Measurements from ENCODE around the gene CALD1. TPM values are rescaled to one million over a fixed set of nuclear protein-coding genes. Genes with fewer than 3 reads are reported as not detected.

Gene CALD1
- total and polyA plus RNA-seq, 11 donors = 89.6 to 186 (median 125) TPM

- TF ChIP-seq CTCF (IDR thresholded peaks at IDR 0.05) (no peak), POLR2A (IDR thresholded peaks at IDR 0.05) (no peak)
- Histone ChIP-seq H3K36me3 (peaks cover 0 to 95% (median 23%) of the 10 kb centered on the region in 9 donors), H3K4me3 (no peak overlapping the region), H3K9me3 (no peaks in the 10 kb centered on the region), H3K4me1 (peaks cover 0 to 50% (median 27%) of the 10 kb centered on the region in 12 donors), H3K27ac (peak overlapping the region in 5 of 12 donors; percentile 3 to 61 (median 11)), H3K27me3 (no peaks in the 10 kb centered on the region)
- DNase-seq = no peak
- ATAC-seq = no peak
- intact Hi-C loops (cut with DNase I) = loop anchor here in 5 of 10 donors (5.0 to 10.0 kb wide), 5 partner anchors 47 to 232 kb away; partner anchors contain the start of gene CALD1 (in 2 of the 5)
- WGBS, 4 donors = 66 to 84% (median 74%) methylated on average over 4 of the region's 4 CpGs
These were observed 159.7 kb downstream of the CALD1 start for GRCh38 chr7:134939136-134939535.

- ATAC-seq = no peak
- Histone ChIP-seq H3K36me3 (peaks cover 0 to 95% (median 24%) of the 10 kb centered on the region in 9 donors), H3K4me1 (peaks cover 0 to 44% (median 22%) of the 10 kb centered on the region in 12 donors), H3K4me3 (no peak overlapping the region), H3K9me3 (no peaks in the 10 kb centered on the region), H3K27me3 (no peaks in the 10 kb centered on the region), H3K27ac (peak overlapping the region in 6 of 12 donors; percentile 5 to 61 (median 22))
- intact Hi-C loops (cut with DNase I) = loop anchor here in 5 of 10 donors (5.0 to 10.0 kb wide), 3 partner anchors 158 to 248 kb away; partner anchors contain the start of gene CALD1 (in 3 of the 5)
- TF ChIP-seq POLR2A (IDR thresholded peaks at IDR 0.05) = no peak
- TF ChIP-seq CTCF (IDR thresholded peaks at IDR 0.05) = no peak
- no peak for DNase-seq
These were observed 161.3 kb downstream of the CALD1 start for GRCh38 chr7:134940729-134941128.

GRCh38 chr7:134941185-134941900 lies 161.9 kb downstream of the CALD1 start:
- ATAC-seq = peak in 2 of 4 donors; percentile 52 to 59
- DNase-seq = no peak
- TF ChIP-seq POLR2A (IDR thresholded peaks at IDR 0.05) (no peak), CTCF (IDR thresholded peaks at IDR 0.05) (no peak)
- H3K4me1 ChIP-seq = peaks cover 0 to 43% (median 16%) of the 10 kb centered on the region in 12 donors
- no peaks in the 10 kb centered on the region for H3K27me3 ChIP-seq
- H3K27ac ChIP-seq = peak overlapping the region in 9 of 12 donors; percentile 0 to 61 (median 20)
- 37 to 48% (median 45%) methylated on average over 3 of the region's 3 CpGs for WGBS, 4 donors
- H3K4me3 ChIP-seq = no peak overlapping the region
- peaks cover 0 to 95% (median 25%) of the 10 kb centered on the region in 9 donors for H3K36me3 ChIP-seq
- no peaks in the 10 kb centered on the region for H3K9me3 ChIP-seq
- intact Hi-C loops (cut with DNase I) = loop anchor here in 5 of 10 donors (5.0 to 10.0 kb wide), 3 partner anchors 159 to 249 kb away; partner anchors contain the start of gene CALD1 (in 3 of the 5)

GRCh38 chr7:134941952-134942351 lies 162.5 kb downstream of the CALD1 start:
- intact Hi-C loops (cut with DNase I) = loop anchor here in 5 of 10 donors (2.0 to 10.0 kb wide), 4 partner anchors 160 to 251 kb away; partner anchors contain the start of gene CALD1 (in 3 of the 5)
- Histone ChIP-seq H3K9me3 (no peaks in the 10 kb centered on the region), H3K4me3 (no peak overlapping the region), H3K4me1 (peaks cover 0 to 41% (median 13%) of the 10 kb centered on the region in 12 donors), H3K27me3 (no peaks in the 10 kb centered on the region), H3K36me3 (peaks cover 0 to 95% (median 29%) of the 10 kb centered on the region in 9 donors), H3K27ac (peak overlapping the region in 5 of 12 donors; percentile 0 to 61 (median 14))
- TF ChIP-seq POLR2A (IDR thresholded peaks at IDR 0.05) (no peak), CTCF (IDR thresholded peaks at IDR 0.05) (no peak)
- no peak for ATAC-seq
- DNase-seq = no peak
- 88 to 91% (median 88%) methylated on average over 5 of the region's 5 CpGs for WGBS, 4 donors
